K562 (cell line): ENCODE results near the gene PHTF1. TPM values are rescaled to one million over a fixed set of nuclear protein-coding genes. Genes with fewer than 3 reads are reported as not detected.

Experiments used
- ATAC-seq: fragments of 200-7000 bp; cut with Tn5 transposase; 3 replicates; pipeline ENCODE4 v1.9.1; 2020; ENCODE audit warnings: moderate library complexity
- BruUV-seq: library from RNA; stranded (reverse); fragments of 400-500 nt; replicated peaks from 2 replicates; lab custom pipeline; 2021; lab: Mats Ljungman, UMichigan
- CTCF ChIA-PET: fragments of 300-600 bp; formaldehyde crosslinking; extraction: SDS; loops from one replicate; lab custom pipeline; 2021; ENCODE audit warnings: low intra/inter-chr PET ratio; lab: Yijun Ruan, JAX
- POLR2A ChIA-PET: fragments of 300-600, 350-650 bp; sonication (Branson Sonifier 250); formaldehyde crosslinking; extraction: SDS; loops from one replicate; lab custom pipeline; 2021; ENCODE audit warnings: antibody characterized with exemption, inconsistent platforms; lab: Yijun Ruan, JAX
- DNase-seq, 4 experiments: peaks; one replicate each; pipeline versions ENCODE4 v3.0.0 to v3.0.0-alpha.2; 2011 to 2018; ENCODE audit warnings: low spot score in 3 of 4, mixed read lengths in 3 of 4; ENCODE audit errors: extremely low read depth in 1 of 4
- FAIRE-seq: peaks from 2 replicates; lab custom pipeline; 2011; peaks lifted over from hg19 to GRCh38; lab: Jason Lieb, UNC
- H2AFZ ChIP-seq: 2 replicates; pipeline ENCODE4 v1.6.0; 2011; ENCODE audit warnings: low read depth, low read length, control low read depth, inconsistent platforms
- H3K27ac ChIP-seq: fragments of 200-600 bp; 3 replicates; pipeline ENCODE4 v1.8.0; 2011; ENCODE audit warnings: low read depth, mild to moderate bottlenecking, control low read depth, inconsistent platforms, low read length, moderate library complexity, mixed read lengths; ENCODE audit errors: extremely low read depth
- H3K27me3 ChIP-seq, 2 experiments: fragments of 300-600 bp in 1 of 2; 2 replicates in 1 of 2; 3 replicates in 1 of 2; pipeline versions ENCODE4 v1.6.0 to v1.8.0; 2011; ENCODE audit warnings: inconsistent platforms in 2 of 2, low read length in 2 of 2, mild to moderate bottlenecking in 1 of 2, mixed read lengths in 1 of 2, moderate library complexity in 1 of 2; ENCODE audit not compliant: control insufficient read depth in 2 of 2, insufficient read depth in 2 of 2
- H3K36me3 ChIP-seq: fragments of 300-600 bp; 3 replicates; pipeline ENCODE4 v1.8.0; 2011; ENCODE audit warnings: mild to moderate bottlenecking, low read length, inconsistent platforms; ENCODE audit not compliant: control insufficient read depth, insufficient read depth
- H3K4me1 ChIP-seq, 2 experiments: fragments of 200-600 bp in 1 of 2; replicated peaks in 1 of 2; 2 replicates in 1 of 2; 3 replicates in 1 of 2; pipeline versions ENCODE4 v1.5.1 to v1.8.0; 2011; ENCODE audit warnings: inconsistent platforms in 2 of 2, low read length in 2 of 2, mild to moderate bottlenecking in 1 of 2, mixed read lengths in 1 of 2, moderate library complexity in 1 of 2; ENCODE audit not compliant: control insufficient read depth in 2 of 2, insufficient read depth in 2 of 2
- H3K4me2 ChIP-seq: 2 replicates; pipeline ENCODE4 v1.6.1; 2011; ENCODE audit warnings: low read length, control low read depth, inconsistent platforms, mixed read lengths; ENCODE audit not compliant: insufficient read depth
- H3K4me3 ChIP-seq: fragments of 200-600 bp; sonication (generic), shearing (Covaris generic); 2 replicates; pipeline ENCODE4 v1.5.1; 2016; ENCODE audit warnings: control low read depth, inconsistent platforms
- H3K79me2 ChIP-seq: fragments of 200-600 bp; 3 replicates; pipeline ENCODE4 v1.8.0; 2011; ENCODE audit warnings: low read length, inconsistent platforms; ENCODE audit not compliant: control insufficient read depth, insufficient read depth
- H3K9ac ChIP-seq, 2 experiments: 2 replicates each; pipeline versions ENCODE4 v1.6.0 to v1.6.1; 2011; ENCODE audit warnings: low read depth in 2 of 2, low read length in 2 of 2, control low read depth in 1 of 2, inconsistent platforms in 1 of 2, mild to moderate bottlenecking in 1 of 2, mixed read lengths in 1 of 2; ENCODE audit not compliant: insufficient read depth in 1 of 2
- H3K9me1 ChIP-seq: one replicate; pipeline ENCODE4 v1.6.0; 2011; ENCODE audit warnings: inconsistent platforms, mild to moderate bottlenecking, low read length, moderate library complexity; ENCODE audit not compliant: control insufficient read depth, insufficient read depth
- H3K9me3 ChIP-seq: replicated peaks from 2 replicates; pipeline ENCODE4 v1.5.1; 2011; ENCODE audit warnings: low read depth, low read length, inconsistent platforms; ENCODE audit not compliant: control insufficient read depth, insufficient read depth
- H4K20me1 ChIP-seq: replicated peaks from 2 replicates; pipeline ENCODE4 v1.6.1; 2011; ENCODE audit warnings: low read length, inconsistent platforms, mixed read lengths; ENCODE audit not compliant: control insufficient read depth, insufficient read depth
- ARID2 ChIP-seq: fragments of 450-650 bp; IDR thresholded peaks from 2 replicates; pipeline ENCODE4 v1.6.1; 2017; ENCODE audit warnings: antibody characterized with exemption, mild to moderate bottlenecking
- CBFA2T3 ChIP-seq: fragments of 450-650 bp; IDR thresholded peaks from 2 replicates; pipeline ENCODE4 v1.6.1; 2017
- CCAR2 ChIP-seq: fragments of 200-400 bp; formaldehyde crosslinking; IDR thresholded peaks from 2 replicates; pipeline ENCODE4 v1.6.1; 2017; ENCODE audit warnings: mild to moderate bottlenecking, low read depth, low read length
- ERF ChIP-seq: fragments of 450-650 bp; formaldehyde crosslinking; IDR thresholded peaks from 2 replicates; pipeline ENCODE4 v1.4.0; 2020; ENCODE audit warnings: mild to moderate bottlenecking, mixed read lengths
- MLLT1 ChIP-seq, 2 experiments: fragments of 450-650 bp; IDR thresholded peaks; 2 replicates each; pipeline ENCODE4 v1.6.1; 2016
- NFATC3 ChIP-seq: fragments of 450-650 bp; IDR thresholded peaks from 2 replicates; pipeline ENCODE4 v1.6.1; 2017; ENCODE audit warnings: mild to moderate bottlenecking
- NR2C1 ChIP-seq, 2 experiments: fragments of 450-650 bp; IDR thresholded peaks; 2 replicates each; pipeline ENCODE4 v1.6.1; 2017; ENCODE audit warnings: mild to moderate bottlenecking in 2 of 2, antibody characterized with exemption in 1 of 2, inconsistent platforms in 1 of 2, missing compliant biosample characterization in 1 of 2, missing genetic modification characterization in 1 of 2
- NR3C1 ChIP-seq: sonication (generic); formaldehyde crosslinking; IDR thresholded peaks from 2 replicates; pipeline ENCODE4 v1.8.1; 2022; ENCODE audit warnings: missing genetic modification reagents
- PHB2 ChIP-seq: fragments of 450-650 bp; IDR thresholded peaks from 2 replicates; pipeline ENCODE4 v1.6.1; 2017; ENCODE audit warnings: low read depth
- SREBF2 ChIP-seq: sonication (generic); formaldehyde crosslinking; IDR thresholded peaks from 2 replicates; pipeline ENCODE4 v1.4.0; 2020; ENCODE audit warnings: mild to moderate bottlenecking, missing genetic modification reagents
- ZBTB8A ChIP-seq: fragments of 450-650 bp; IDR thresholded peaks from 2 replicates; pipeline ENCODE4 v1.6.1; 2018; ENCODE audit warnings: mild to moderate bottlenecking, moderate library complexity; ENCODE audit not compliant: partially characterized antibody
- ZEB2 ChIP-seq: fragments of 450-650 bp; IDR thresholded peaks from 2 replicates; pipeline ENCODE4 v1.6.1; 2016
- ZFX ChIP-seq: sonication (generic); formaldehyde crosslinking; IDR thresholded peaks from 2 replicates; pipeline ENCODE4 v1.8.0; 2022; ENCODE audit warnings: mild to moderate bottlenecking, missing genetic modification reagents, moderate library complexity
- ZNF639 ChIP-seq, 2 experiments: fragments of 200-800 bp in 1 of 2; sonication (Bioruptor generic) in 1 of 2; sonication (generic) in 1 of 2; formaldehyde crosslinking in 1 of 2; IDR thresholded peaks in 1 of 2; conservative IDR thresholded peaks in 1 of 2; 2 replicates each; pipeline versions ENCODE4 v1.5.0 to v1.6.1; 2016 to 2020; ENCODE audit warnings: missing compliant biosample characterization in 1 of 2, missing genetic modification characterization in 1 of 2, missing genetic modification reagents in 1 of 2
- WGBS: fragments of 100-300 bp; shearing (Covaris generic); methylation state at CpG from one replicate; pipeline ENCODE4 v1.1.6; 2016; ENCODE audit warnings: low coverage, mixed read lengths; ENCODE audit not compliant: insufficient coverage; ENCODE audit errors: missing lambda C conversion rate; 5-methylcytosine and 5-hydroxymethylcytosine counted together
- in situ Hi-C: fragments of 300-500 bp; cut with MboI; formaldehyde crosslinking; loops from 4 replicates; pipeline ENCODE4 v1.15.0; 2018; ENCODE audit warnings: inconsistent platforms, mixed read lengths
- intact Hi-C: fragments of 100-400 bp; cut with micrococcal nuclease; formaldehyde crosslinking; loops from 2 replicates; pipeline ENCODE4 v1.14.2; 2022
- polyA plus RNA-seq, 8 experiments: library from polyadenylated mRNA; depleted of rRNA in 4 of 8; stranded (reverse) in 5 of 8; unstranded in 3 of 8; fragments of >200 nt; fragmentation: Nextera tagmentation in 2 of 8; fragmentation: Illumina TruSeq in 1 of 8; extraction: Ambion mirVana in 2 of 8; extraction: Trizol in 1 of 8; gene quantifications; 2 replicates each; pipeline versions ENCODE4 v1.2.1 to v1.2.3, GENCODE V29; 2011 to 2014; ENCODE audit warnings: inconsistent platforms in 1 of 8, missing spikeins in 1 of 8
- total RNA-seq, 7 experiments: library from RNA; depleted of rRNA in 6 of 7; stranded (reverse); fragments of >200 nt in 6 of 7; fragmentation: Illumina TruSeq in 2 of 7; extraction: Trizol in 2 of 7; gene quantifications; 2 replicates each; pipeline versions ENCODE4 v1.2.1 to v1.2.3, GENCODE V29; 2011 to 2021; ENCODE audit warnings: low replicate concordance in 1 of 7

Gene PHTF1
- total and polyA plus RNA-seq, 9 of the 15 experiments (the other 6 are each of a cell fraction or from before 2014, with no cell fraction given), result 8.4 to 36.2 (median 23.0) TPM

- CTCF ChIA-PET, result no interaction called here
- Histone ChIP-seq H3K9me1 (no peaks in the 10 kb centered on the region), H3K27me3 (no peaks in the 10 kb centered on the region), H3K4me1 (no peaks in the 10 kb centered on the region; a peak in 1 of 5 replicates), H4K20me1 (no peaks in the 10 kb centered on the region; the same call in 1 of the 2 replicates), H3K36me3 (peaks cover 54% of the 10 kb centered on the region)
- WGBS, result 82% methylated on average over 5 of the region's 5 CpGs
- peak; percentile 44; the same call in 2 of the 3 replicates for ATAC-seq
- TF ChIP-seq CBFA2T3 (no peak), ZNF639 (CRISPR knock-in tag; conservative IDR thresholded peaks at IDR 0.05 in 1 of 2, IDR thresholded peaks at IDR 0.05 in 1 of 2) (no peak), NR2C1 (IDR thresholded peaks at IDR 0.05) (no peak), NR2C1 (tag; IDR thresholded peaks at IDR 0.05) (no peak), MLLT1 (IDR thresholded peaks at IDR 0.05) (no peak), ZFX (CRISPR knock-in tag) (no peak), NFATC3 (no peak), PHB2 (no peak), SREBF2 (CRISPR knock-in tag) (no peak), ARID2 (no peak), NR3C1 (CRISPR knock-in tag) (no peak), ZBTB8A (no peak), CCAR2 (no peak), ERF (CRISPR knock-in tag) (no peak), ZEB2 (no peak)
- TF ChIP-seq, all 486 proteins: peak for 0
- Histone ChIP-seq H3K27ac (no peak overlapping the region), H3K79me2 (peaks cover 88% of the 10 kb centered on the region), H3K4me3 (no peak overlapping the region), H3K9me3 (no peaks in the 10 kb centered on the region), H3K9ac (no peak overlapping the region), H2AFZ (no peak overlapping the region), H3K4me2 (no peak overlapping the region)
- in situ Hi-C loops, result no loop called here
- BruUV-seq, result no TSS peak
- DNase-seq (no peak), FAIRE-seq (no peak)
- intact Hi-C loops, result no loop called here
- POLR2A ChIA-PET, result interaction anchor here (0.6 to 2.2 kb wide), 5 partner anchors 9 to 933 kb away, joined by 3 to 6 read pairs (median 3); no protein-coding TSS in a partner anchor
Observed at GRCh38 chr1:113792471-113792870, 33.2 kb upstream of the PHTF1 start.
